ENCODE data around the gene DAP. TPM values are rescaled to one million over a fixed set of nuclear protein-coding genes. Genes with fewer than 3 reads are reported as not detected.

DAP gene
- total and polyA plus RNA-seq, 8 donors: 9.3 to 184 (median 91.0) TPM

- TF ChIP-seq EP300 (IDR thresholded peaks at IDR 0.05) (no peak), POLR2AphosphoS5 (IDR thresholded peaks at IDR 0.05) (no peak), CTCF (IDR thresholded peaks at IDR 0.05) (no peak), POLR2A (IDR thresholded peaks at IDR 0.05) (no peak)
- WGBS, 5 donors: 92 to 100% (median 97%) methylated on average over 2 of the region's 2 CpGs
- H3K4me1 ChIP-seq: peaks cover 0 to 5% (median 2%) of the 10 kb centered on the region in 4 donors
- no peaks in the 10 kb centered on the region for H3K9me3 ChIP-seq
- no peak overlapping the region for H3K27ac ChIP-seq
- intact Hi-C loops (cut with DNase I; ENCODE audit: low total_unique reads): no loop called here
- H3K27me3 ChIP-seq: no peaks in the 10 kb centered on the region
- H3K36me3 ChIP-seq: peaks cover 57 to 65% (median 63%) of the 10 kb centered on the region in 4 donors
- H3K4me3 ChIP-seq: no peak overlapping the region
- DNase-seq: no peak
These were observed 82.8 kb downstream of the DAP start for GRCh38 chr5:10678244-10678643.

GRCh38 chr5:10677533-10677932, 83.5 kb downstream of the DAP start:
- Histone ChIP-seq H3K4me3 (no peak overlapping the region), H3K27ac (no peak overlapping the region), H3K36me3 (peaks cover 50 to 58% (median 56%) of the 10 kb centered on the region in 4 donors), H3K27me3 (no peaks in the 10 kb centered on the region), H3K9me3 (no peaks in the 10 kb centered on the region), H3K4me1 (peaks cover 0 to 6% (median 0%) of the 10 kb centered on the region in 4 donors)
- no peak for DNase-seq
- intact Hi-C loops (cut with DNase I; ENCODE audit: low total_unique reads): no loop called here
- TF ChIP-seq POLR2A (IDR thresholded peaks at IDR 0.05) (no peak), CTCF (IDR thresholded peaks at IDR 0.05) (no peak), POLR2AphosphoS5 (IDR thresholded peaks at IDR 0.05) (no peak), EP300 (IDR thresholded peaks at IDR 0.05) (no peak)
- WGBS, 5 donors: 90 to 97% (median 96%) methylated on average over 7 of the region's 7 CpGs

- Histone ChIP-seq H3K36me3 (peaks cover 44 to 52% (median 50%) of the 10 kb centered on the region in 4 donors), H3K27ac (no peak overlapping the region), H3K4me1 (peaks cover 0 to 6% (median 0%) of the 10 kb centered on the region in 4 donors), H3K4me3 (no peak overlapping the region), H3K27me3 (no peaks in the 10 kb centered on the region), H3K9me3 (no peaks in the 10 kb centered on the region)
- no peak for TF ChIP-seq CTCF (IDR thresholded peaks at IDR 0.05)
- no peak for TF ChIP-seq POLR2AphosphoS5 (IDR thresholded peaks at IDR 0.05)
- no peak for TF ChIP-seq EP300 (IDR thresholded peaks at IDR 0.05)
- TF ChIP-seq POLR2A (IDR thresholded peaks at IDR 0.05): no peak
- DNase-seq: no peak
- intact Hi-C loops (cut with DNase I; ENCODE audit: low total_unique reads): no loop called here
- 89 to 100% (median 97%) methylated on average over 1 of the region's 1 CpG for WGBS, 5 donors
These were observed 84.1 kb downstream of the DAP start for GRCh38 chr5:10676946-10677345.

- 61 to 83% (median 77%) methylated on average over 4 of the region's 4 CpGs for WGBS, 5 donors
These were observed 84.8 kb downstream of the DAP start for GRCh38 chr5:10676224-10676623.

More at GRCh38 chr5:10676224-10676623, 84.8 kb downstream of the DAP start:
- TF ChIP-seq CTCF (IDR thresholded peaks at IDR 0.05) (no peak), POLR2AphosphoS5 (IDR thresholded peaks at IDR 0.05) (no peak), POLR2A (IDR thresholded peaks at IDR 0.05) (no peak), EP300 (IDR thresholded peaks at IDR 0.05) (no peak)
- no peak for DNase-seq
- peaks cover 37 to 45% (median 43%) of the 10 kb centered on the region in 4 donors for H3K36me3 ChIP-seq
- intact Hi-C loops (cut with DNase I; ENCODE audit: low total_unique reads): no loop called here
- no peaks in the 10 kb centered on the region for H3K9me3 ChIP-seq
- H3K4me1 ChIP-seq: peaks cover 0 to 6% (median 0%) of the 10 kb centered on the region in 4 donors
- no peak overlapping the region for H3K4me3 ChIP-seq
- no peaks in the 10 kb centered on the region for H3K27me3 ChIP-seq
- no peak overlapping the region for H3K27ac ChIP-seq
